DND-41 (cell line): ENCODE data around the gene RAD51B.

Source experiments
- EZH2 ChIP-seq: IDR thresholded peaks from 3 replicates; pipeline ENCODE4 v1.6.1; 2012; ENCODE audit warnings: borderline replicate concordance, low read depth, mild to moderate bottlenecking, moderate library complexity, low read length, inconsistent platforms; ENCODE audit not compliant: severe bottlenecking
- TF ChIP-seq, protein P1 (sequence below): IDR thresholded peaks from 2 replicates; pipeline ENCODE4 v1.5.1; 2012; ENCODE audit warnings: borderline replicate concordance, low read length, moderate library complexity, mild to moderate bottlenecking; ENCODE audit not compliant: poor library complexity, severe bottlenecking; ENCODE audit errors: extremely low read depth

DNA sequence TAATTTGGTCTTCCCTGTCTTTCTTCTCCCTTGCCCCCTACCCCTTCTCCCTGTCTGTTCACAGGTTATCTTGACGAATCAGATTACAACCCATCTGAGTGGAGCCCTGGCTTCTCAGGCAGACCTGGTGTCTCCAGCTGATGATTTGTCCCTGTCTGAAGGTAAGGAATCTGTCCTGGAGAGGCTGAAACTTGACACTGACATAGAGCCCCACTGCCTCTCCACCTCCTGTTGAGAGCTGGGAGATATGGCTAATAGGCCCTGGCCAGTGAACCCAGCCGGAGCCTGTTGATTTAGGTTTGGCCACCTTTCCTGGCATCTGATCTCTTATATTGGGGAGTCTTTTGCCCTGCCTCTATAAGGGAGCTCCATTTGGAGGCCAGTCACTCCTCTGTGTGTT, 472.2 kb downstream of the RAD51B start:
- TF ChIP-seq EZH2, result no peak
- TF ChIP-seq, protein P1, sequence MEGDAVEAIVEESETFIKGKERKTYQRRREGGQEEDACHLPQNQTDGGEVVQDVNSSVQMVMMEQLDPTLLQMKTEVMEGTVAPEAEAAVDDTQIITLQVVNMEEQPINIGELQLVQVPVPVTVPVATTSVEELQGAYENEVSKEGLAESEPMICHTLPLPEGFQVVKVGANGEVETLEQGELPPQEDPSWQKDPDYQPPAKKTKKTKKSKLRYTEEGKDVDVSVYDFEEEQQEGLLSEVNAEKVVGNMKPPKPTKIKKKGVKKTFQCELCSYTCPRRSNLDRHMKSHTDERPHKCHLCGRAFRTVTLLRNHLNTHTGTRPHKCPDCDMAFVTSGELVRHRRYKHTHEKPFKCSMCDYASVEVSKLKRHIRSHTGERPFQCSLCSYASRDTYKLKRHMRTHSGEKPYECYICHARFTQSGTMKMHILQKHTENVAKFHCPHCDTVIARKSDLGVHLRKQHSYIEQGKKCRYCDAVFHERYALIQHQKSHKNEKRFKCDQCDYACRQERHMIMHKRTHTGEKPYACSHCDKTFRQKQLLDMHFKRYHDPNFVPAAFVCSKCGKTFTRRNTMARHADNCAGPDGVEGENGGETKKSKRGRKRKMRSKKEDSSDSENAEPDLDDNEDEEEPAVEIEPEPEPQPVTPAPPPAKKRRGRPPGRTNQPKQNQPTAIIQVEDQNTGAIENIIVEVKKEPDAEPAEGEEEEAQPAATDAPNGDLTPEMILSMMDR, result no peak
